HEK293 (cell line): Measurements from ENCODE around the gene CCDC160.

ENCODE experiments used
- CTCF ChIP-seq: fragments of 450-650 bp; formaldehyde crosslinking; IDR thresholded peaks from 2 replicates; pipeline ENCODE4 v1.5.1; 2016; ENCODE audit warnings: missing biosample characterization, missing genetic modification characterization
- ELK4 ChIP-seq: IDR thresholded peaks from 2 replicates; pipeline ENCODE4 v1.6.1; 2011; ENCODE audit warnings: mild to moderate bottlenecking, low read depth, low read length, borderline replicate concordance
- KLF9 ChIP-seq: fragments of 450-650 bp; formaldehyde crosslinking; IDR thresholded peaks from 2 replicates; pipeline ENCODE4 v1.5.1; 2016; ENCODE audit warnings: missing biosample characterization, missing genetic modification characterization, low read depth
- PRDM1 ChIP-seq: fragments of 450-650 bp; formaldehyde crosslinking; IDR thresholded peaks from 2 replicates; pipeline ENCODE4; 2016; ENCODE audit warnings: missing biosample characterization, missing genetic modification characterization
- ZBTB26 ChIP-seq: fragments of 450-650 bp; formaldehyde crosslinking; optimal IDR thresholded peaks from 2 replicates; pipeline ENCODE3; 2016; ENCODE audit warnings: missing biosample characterization, mild to moderate bottlenecking, missing genetic modification characterization
- ZBTB49 ChIP-seq: fragments of 450-650 bp; formaldehyde crosslinking; IDR thresholded peaks from 2 replicates; pipeline ENCODE4 v1.5.1; 2016; ENCODE audit warnings: missing biosample characterization, missing genetic modification characterization, low read depth
- ZNF140 ChIP-seq: fragments of 450-650 bp; formaldehyde crosslinking; IDR thresholded peaks from 2 replicates; pipeline ENCODE4 v1.5.1; 2016; ENCODE audit warnings: missing biosample characterization, missing genetic modification characterization
- ZNF239 ChIP-seq: fragments of 450-650 bp; formaldehyde crosslinking; IDR thresholded peaks from 2 replicates; pipeline ENCODE4 v1.5.1; 2016; ENCODE audit warnings: missing biosample characterization, missing genetic modification characterization
- ZNF24 ChIP-seq: fragments of 450-650 bp; formaldehyde crosslinking; IDR thresholded peaks from 2 replicates; pipeline ENCODE4 v1.5.1; 2016; ENCODE audit warnings: missing biosample characterization, missing genetic modification characterization
- ZNF311 ChIP-seq: fragments of 450-650 bp; formaldehyde crosslinking; IDR thresholded peaks from 2 replicates; pipeline ENCODE4 v1.5.1; 2017; ENCODE audit warnings: missing biosample characterization, missing genetic modification characterization, borderline replicate concordance
- ZNF529 ChIP-seq: fragments of 450-650 bp; formaldehyde crosslinking; IDR thresholded peaks from 2 replicates; pipeline ENCODE4 v1.5.1; 2017; ENCODE audit warnings: missing genetic modification characterization, missing biosample characterization; ENCODE audit not compliant: insufficient replicate concordance
- ZNF549 ChIP-seq: fragments of 450-650 bp; IDR thresholded peaks from 2 replicates; pipeline ENCODE4 v1.5.1; 2018; ENCODE audit warnings: missing biosample characterization, missing genetic modification characterization, mild to moderate bottlenecking, inconsistent platforms, moderate library complexity
- ZNF639 ChIP-seq: fragments of 450-650 bp; formaldehyde crosslinking; IDR thresholded peaks from 2 replicates; pipeline ENCODE4 v1.5.1; 2016; ENCODE audit warnings: missing biosample characterization, missing genetic modification characterization
- ZSCAN5A ChIP-seq: fragments of 450-650 bp; formaldehyde crosslinking; IDR thresholded peaks from 2 replicates; pipeline ENCODE4 v1.5.1; 2016; ENCODE audit warnings: missing biosample characterization, missing genetic modification characterization

- TF ChIP-seq CTCF (tag by site-specific recombination) (no peak), ZSCAN5A (tag by site-specific recombination) (no peak), ZBTB49 (tag by site-specific recombination) (no peak), ZNF311 (no peak), ZNF549 (tag by site-specific recombination) (no peak), PRDM1 (tag by site-specific recombination) (no peak), ELK4 (no peak), ZNF140 (tag by site-specific recombination) (no peak), KLF9 (tag by site-specific recombination) (no peak), ZNF639 (tag by site-specific recombination) (no peak), ZNF24 (tag by site-specific recombination) (no peak), ZNF529 (tag by site-specific recombination) (no peak), ZNF239 (tag by site-specific recombination) (no peak), ZBTB26 (tag by site-specific recombination) (no peak)
Observed at GRCh38 chrX:134239016-134239415, 2.0 kb downstream of the CCDC160 start.
